ENCODE measurements around the gene AGTR1.
A peak's percentile ranks its signal among the peaks of the same experiment; 100 is the strongest.
"Not testable (repeated sequence)": the region's sequence is repeated elsewhere in the genome, so short reads cannot be mapped to it uniquely, and the experiment has no call there.

AGTR1 gene

DNA sequence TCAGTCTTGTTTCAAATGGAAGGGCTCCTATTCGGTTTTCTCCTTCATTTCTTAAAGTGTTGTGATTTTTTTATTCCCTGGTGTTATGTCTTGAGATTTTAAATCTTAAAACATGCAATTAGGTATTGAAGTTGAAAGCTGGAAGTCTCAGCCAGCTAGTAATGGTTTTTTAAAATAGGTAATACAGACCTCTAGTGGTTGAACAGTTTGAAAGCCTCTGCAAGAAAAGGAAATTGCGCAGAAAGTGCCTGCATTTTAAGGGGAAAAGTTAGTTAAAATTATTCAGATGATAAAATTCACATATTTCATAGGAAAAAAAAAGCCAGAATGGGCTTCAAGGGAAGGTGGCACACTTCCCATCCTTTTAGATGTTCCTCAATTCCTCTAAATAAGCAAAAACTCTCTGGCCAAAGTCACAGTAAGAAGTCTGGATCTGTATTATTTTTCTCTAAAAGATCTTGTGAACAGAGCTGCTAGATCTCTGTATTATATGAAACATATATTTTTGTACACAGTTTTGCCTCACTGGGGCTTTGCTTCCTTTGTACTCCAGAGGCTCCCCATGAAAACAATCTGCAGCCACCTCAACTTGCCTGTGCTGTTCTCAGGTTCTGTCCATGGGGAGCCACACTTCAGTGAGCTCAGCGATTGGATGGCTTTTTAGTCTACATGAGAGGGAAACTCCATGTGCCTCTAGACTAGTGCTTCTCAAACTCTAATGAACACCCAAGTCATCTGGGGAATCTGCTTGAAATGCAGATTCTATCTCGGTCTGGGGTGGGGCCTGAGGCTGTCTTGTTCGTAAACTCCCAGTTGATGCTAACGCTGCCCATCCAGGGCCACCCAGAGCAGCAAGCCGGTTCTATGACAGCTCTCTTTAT lies 21.5 kb downstream of the AGTR1 start:
- no peak for DNase-seq

DNA sequence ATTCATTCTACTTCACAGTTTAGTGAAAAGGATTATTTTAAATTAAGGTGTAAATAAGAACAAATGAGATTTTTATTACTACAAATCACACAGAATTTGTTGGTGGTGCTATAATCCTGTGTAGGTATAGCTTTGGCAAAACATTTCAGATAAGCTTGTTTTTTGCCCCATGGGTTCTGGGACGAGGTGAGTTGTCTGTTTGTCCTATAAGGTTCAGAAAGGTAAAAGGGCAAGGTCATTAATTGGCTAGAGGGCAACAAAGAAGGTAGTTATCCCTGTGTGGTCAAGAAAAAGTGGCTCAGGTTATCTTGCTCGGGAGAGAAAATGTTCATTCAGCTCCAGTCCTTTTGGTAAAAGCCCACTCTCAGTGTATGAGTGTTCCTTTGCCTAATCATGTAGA lies 23.2 kb downstream of the AGTR1 start:
- no peak for DNase-seq

DNA sequence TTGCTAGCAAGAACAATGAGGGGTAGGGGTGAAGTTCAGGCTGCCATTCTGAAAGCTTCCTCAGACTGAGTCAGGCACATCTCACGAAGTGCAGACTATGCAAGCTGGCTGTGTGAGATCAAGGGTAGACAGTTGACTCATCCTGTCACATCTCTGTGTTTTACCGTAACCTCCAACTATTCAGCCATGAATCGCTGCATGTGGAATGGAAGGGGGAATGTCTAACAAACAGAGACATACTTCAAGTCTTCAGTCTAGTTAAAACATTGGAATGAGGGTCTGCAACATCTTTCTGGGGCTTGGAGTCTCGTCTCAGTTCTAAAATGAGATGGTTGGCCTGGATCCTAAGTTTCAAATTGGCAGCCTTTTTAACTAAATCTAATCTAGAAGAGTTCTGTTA lies 25.9 kb downstream of the AGTR1 start:
- DNase-seq = no peak

DNA sequence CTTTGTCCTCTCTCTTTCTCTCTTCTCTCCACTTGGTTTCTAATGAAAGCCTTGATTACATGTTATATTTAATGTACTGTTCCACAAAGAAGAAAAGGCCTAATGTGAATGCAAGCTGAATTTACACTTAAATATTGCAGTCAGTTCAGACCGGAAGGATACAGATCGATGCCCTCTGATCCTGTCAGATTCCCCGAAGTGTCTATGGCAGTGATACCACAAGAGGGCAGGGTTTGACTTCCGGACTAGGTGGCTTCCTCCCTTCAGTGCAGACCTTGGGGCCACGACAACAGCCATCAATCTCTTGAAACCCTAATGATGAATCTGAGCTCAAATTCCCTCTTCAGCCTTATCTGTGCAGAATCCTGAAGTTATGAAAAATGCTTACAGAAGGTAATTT lies 29.5 kb downstream of the AGTR1 start:
- no peak for DNase-seq

DNA sequence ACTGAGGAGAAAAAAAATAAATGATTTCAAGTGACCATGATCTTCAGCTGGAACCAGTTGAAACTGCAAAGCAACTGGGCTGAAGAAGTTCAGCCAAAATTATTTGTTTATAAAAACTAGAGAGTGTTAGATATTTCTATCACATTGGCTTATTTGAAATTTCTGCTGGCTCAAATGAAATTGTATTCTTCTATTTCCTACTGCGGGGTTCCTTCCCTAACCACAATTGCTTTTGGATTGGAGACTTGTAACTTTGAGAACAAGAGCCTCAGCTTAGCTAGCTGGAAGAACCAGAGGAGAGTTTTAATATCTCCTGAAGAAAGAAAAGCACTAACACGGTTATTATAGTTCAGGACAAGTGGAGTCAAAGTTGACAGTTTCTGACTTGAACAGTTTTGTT lies 31.1 kb downstream of the AGTR1 start:
- DNase-seq = no peak

DNA sequence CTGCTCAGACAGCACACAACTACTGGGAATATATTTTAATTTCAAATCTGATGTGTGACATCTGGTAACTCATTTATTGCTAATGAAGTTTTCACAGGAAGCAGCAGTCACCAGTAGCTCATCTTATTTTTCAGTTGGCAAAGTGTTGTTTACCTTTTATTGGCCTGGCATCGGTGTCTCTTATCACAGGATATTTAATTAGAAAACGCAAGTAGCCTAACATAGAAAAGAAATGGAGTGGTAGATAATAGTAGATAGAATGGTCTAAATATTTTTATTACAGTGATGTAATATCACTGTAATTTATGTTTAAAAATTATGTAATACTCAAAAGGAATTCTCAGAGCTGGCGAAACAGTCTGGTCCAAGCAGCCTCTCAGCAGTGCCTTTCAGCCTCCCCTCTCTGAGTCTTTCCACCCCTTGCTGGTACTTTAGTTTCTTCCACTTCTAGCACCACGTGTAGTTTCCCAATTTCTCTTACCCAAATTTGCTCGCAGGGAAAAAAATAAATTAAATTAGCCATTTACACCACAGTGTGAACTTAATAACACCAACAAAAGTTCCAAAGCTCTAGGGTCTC lies 31.9 kb downstream of the AGTR1 start:
- no peak for DNase-seq

DNA sequence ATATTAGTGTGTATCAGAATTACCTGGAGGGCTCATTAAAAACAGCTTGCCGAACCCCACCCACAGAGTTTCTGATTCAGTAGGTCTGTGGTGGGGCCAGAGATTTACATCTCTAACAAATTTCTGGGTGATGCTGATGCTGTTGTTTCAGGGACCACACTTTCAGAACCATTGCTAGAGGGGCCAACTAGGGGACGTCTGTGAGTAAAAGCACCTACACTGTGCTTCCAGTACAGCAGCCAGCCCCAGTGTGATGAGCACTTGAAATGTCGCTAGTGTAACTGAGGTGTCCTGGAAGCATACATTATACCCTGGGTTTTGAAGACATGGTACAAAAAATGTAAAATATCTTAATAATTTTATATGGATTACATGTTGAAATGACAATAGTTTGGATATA lies 33.0 kb downstream of the AGTR1 start:
- no peak for DNase-seq

DNA sequence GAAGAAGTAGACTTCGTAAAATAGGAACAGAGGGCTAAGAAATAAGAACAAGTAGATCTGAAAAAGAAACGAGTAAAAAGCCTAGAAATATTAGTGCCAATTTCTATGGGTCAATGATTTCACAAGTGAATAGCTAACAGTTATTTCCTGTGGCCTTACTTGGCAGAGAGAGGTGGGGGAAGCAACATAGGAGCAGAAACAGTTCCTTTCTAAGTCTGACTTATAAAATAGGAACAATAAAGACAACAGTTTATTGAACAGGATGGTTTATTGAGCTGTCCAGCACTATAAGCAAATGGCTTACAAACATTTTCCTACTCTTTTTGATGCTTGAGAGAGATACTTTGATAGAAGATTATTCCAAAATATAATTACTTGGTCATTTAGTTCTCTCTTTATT lies 37.9 kb downstream of the AGTR1 start:
- DNase-seq = no peak

DNA sequence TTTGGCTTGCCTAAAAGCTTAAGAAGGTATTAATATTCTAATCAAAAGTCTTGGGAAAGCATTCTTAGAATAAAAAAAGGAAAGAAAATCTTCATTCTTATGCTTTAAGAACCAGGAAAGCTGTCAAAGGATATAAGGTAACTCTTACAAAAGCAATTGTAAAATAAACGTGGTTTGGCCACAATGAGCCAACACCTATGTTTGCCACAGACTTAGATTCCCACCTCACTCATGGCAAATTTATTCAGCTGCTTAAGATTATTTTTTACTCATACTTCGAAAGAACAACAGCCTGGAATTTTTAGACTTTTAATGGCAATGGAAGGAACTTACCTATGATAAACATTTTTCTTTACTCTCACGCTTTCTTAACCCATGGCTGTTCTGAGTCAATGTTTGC lies 38.4 kb downstream of the AGTR1 start:
- DNase-seq = no peak

DNA sequence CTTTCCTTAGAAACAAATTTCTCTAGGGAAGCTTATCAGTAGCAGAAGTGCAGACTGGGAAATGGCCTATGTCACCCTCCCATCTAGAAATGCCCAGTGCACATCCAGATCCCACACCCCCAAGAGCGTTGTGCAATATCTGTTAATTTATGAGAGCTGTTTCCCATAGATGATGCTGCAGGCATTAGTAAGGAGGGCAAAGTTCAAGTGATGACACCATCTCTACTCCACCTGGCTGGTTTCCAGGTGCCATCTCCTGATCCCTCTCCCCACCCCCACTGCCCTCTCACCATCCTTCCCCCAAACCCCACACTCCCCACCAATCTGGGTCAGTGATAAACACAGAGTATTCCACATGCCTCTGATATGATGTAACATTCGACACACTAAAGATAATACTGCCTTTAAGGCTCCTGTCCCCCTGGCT lies 39.4 kb downstream of the AGTR1 start:
- DNase-seq = peak; percentile 57

DNA sequence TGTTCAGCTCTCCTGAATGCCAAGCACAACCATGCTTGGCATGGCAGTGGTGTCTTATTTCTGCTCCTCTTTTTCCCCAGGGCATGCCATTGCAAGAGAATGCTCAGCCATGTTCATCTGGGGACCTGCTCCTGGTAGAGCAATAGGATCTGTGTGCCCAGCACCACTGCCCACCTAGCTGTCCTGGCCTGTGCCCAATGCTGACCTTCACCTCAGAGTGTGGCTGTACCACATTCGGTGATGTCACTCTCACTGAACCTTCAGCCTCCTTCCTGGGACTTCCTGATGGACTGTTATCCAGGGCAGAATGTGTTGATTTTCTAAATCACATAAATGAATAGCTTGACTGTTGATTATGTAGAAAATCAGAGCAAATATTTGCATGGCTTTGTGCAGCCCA lies 42.0 kb downstream of the AGTR1 start:
- DNase-seq = no peak

DNA sequence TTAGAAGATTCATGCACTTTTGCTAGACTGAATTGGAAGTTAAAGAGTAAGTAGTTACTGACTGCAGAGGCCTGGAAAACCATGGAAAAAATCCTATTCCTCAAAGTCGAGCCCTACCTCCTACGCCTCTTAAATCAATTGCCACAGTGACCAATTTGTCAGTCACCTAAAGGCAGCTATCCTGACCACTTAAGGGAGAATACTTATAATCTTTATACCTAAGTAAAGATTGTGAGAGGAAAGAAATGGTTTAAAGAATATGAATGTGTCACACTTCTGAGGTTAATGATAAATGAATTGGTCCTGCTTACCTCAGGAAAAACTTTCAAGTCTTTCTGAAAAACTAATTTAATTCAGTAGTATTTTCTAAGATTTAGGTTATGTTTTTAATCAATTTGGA lies 42.6 kb downstream of the AGTR1 start:
- no peak for DNase-seq

DNA sequence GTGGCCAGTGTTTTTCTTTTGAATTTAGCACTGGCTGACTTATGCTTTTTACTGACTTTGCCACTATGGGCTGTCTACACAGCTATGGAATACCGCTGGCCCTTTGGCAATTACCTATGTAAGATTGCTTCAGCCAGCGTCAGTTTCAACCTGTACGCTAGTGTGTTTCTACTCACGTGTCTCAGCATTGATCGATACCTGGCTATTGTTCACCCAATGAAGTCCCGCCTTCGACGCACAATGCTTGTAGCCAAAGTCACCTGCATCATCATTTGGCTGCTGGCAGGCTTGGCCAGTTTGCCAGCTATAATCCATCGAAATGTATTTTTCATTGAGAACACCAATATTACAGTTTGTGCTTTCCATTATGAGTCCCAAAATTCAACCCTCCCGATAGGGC lies 43.5 kb downstream of the AGTR1 start:
- DNase-seq = no peak

DNA sequence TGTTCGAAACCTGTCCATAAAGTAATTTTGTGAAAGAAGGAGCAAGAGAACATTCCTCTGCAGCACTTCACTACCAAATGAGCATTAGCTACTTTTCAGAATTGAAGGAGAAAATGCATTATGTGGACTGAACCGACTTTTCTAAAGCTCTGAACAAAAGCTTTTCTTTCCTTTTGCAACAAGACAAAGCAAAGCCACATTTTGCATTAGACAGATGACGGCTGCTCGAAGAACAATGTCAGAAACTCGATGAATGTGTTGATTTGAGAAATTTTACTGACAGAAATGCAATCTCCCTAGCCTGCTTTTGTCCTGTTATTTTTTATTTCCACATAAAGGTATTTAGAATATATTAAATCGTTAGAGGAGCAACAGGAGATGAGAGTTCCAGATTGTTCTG lies 44.4 kb downstream of the AGTR1 start:
- no peak for DNase-seq

DNA sequence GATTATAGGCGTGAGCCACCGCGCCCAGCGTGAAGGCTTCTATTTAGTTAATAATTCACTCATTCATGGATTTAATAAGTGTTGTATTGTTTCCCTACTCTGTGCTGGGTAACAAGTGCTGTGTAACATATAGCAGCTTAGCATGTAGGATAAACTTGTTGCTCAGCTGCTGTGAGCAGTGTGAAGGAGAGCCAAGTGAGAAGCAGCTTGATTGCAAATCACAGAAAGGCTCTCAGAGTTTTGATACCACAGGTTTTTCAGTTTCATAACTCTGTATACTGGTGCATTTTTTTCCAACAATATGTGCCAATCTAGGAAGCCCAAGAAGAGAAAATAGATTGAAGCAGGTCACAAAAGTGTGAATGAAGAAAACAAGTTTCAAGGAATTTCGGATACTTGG lies 48.4 kb downstream of the AGTR1 start:
- DNase-seq = no peak

DNA sequence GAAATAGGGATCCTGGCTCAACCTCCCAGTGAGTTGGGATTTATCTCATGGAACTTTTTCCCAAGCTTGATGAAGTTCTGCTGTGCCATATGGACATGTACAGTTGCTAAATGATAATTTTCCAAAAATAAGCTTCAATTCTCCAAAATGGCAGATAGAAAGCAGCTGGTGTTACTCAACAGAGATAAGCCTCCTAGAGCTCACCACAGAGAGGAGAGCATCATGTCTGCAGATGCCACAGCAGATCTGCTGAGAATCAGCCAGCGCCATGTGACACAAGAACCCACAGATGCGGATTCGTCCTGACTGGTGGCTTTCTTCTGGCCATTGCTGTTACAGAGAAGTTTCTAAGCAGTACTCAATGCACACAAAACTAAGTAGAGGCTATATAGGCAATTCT lies 50.6 kb downstream of the AGTR1 start:
- DNase-seq = no peak

DNA sequence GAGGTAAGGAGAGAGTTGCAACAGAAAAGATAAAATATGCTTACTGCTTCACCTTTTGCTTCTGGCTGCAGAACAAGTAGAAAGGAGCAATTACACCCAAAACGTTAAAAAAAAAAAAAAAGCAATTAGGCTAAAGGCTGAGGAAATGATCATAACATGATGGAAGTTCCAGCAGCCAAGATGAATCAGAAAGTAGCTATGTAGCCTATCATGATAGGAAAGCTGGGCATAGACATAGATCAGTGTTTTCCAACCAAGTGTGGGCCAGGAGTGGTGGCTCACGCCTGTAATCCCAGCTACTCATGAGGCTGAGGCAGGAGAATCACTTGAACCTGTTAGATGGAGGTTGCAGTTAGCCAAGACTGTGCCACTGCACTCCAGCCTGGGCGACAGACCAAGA lies 52.6 kb downstream of the AGTR1 start:
- DNase-seq = no peak

DNA sequence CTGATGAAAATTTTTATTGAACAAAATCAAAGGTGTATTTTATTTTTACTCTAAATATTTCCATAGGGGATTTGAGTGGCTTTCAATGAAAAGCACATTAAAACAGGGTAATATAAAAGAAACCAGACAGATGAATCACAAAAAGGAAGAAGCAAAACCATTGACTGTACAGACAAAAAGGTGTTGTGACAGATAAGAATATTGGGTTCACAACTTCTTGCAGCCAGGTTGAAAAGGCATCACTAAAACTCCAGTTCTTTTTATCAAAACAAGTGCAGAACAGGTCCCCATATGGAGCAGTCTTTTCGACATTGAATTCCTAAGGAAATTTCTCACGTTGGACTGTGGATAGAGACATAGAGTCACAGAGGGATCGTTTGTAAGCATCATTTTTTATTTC lies 53.8 kb downstream of the AGTR1 start:
- no peak for DNase-seq

DNA sequence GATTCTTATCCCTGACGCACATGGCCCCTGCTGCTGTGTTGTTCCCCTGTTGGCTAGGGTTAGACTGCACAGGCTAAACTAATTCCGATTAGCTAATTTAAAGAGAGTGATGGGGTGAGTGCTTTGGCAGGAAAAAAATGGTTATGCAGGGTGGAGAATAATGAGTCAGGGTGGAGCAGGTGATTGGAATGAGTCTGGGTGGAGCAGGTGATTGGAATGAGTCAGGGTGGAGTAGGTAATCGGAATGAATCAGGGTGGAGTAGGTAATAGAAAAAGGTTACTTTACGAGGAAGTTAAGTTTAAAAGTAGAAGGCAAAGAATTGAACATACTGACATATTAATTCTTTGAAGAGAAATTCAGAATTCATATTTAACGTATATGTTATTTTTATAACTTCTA lies 55.7 kb downstream of the AGTR1 start:
- not testable (repeated sequence) for DNase-seq

DNA sequence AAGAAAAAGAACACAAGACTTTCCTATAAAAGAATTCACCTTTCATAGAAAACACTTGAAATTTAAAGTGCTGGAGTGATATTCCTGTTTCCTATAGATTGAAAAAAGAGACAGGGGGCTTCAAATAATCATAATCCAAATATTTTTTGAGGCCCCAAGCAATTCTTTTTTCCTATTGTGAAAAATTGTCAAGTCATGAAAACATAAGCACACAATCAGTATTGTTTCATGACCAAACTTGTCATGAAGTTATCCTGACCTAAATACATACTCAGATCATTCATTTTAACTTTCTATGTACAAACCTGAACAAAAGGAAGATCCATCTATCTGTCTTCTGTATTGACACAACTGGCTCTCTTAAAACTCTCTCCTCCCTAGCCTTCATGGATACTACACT lies 57.9 kb downstream of the AGTR1 start:
- no peak for DNase-seq

DNA sequence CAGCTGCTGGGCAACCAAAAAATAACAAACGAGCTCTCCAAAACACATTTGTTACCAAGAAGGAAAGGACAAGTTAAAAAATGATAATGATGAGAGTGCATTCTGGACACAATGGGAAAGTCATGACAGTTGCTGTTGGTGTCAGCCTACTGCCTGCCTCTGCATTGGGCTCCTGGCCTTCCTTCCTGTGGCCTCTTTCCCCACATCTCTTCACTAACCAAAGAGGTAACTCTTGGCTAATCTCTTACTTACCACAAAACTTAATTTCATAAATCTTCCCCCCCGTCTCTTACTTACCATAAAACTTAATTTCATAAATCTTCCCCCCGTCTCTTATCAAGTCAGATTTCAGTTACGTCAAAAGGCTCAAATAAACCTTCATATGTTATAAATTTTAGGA lies 58.6 kb downstream of the AGTR1 start:
- no peak for DNase-seq

DNA sequence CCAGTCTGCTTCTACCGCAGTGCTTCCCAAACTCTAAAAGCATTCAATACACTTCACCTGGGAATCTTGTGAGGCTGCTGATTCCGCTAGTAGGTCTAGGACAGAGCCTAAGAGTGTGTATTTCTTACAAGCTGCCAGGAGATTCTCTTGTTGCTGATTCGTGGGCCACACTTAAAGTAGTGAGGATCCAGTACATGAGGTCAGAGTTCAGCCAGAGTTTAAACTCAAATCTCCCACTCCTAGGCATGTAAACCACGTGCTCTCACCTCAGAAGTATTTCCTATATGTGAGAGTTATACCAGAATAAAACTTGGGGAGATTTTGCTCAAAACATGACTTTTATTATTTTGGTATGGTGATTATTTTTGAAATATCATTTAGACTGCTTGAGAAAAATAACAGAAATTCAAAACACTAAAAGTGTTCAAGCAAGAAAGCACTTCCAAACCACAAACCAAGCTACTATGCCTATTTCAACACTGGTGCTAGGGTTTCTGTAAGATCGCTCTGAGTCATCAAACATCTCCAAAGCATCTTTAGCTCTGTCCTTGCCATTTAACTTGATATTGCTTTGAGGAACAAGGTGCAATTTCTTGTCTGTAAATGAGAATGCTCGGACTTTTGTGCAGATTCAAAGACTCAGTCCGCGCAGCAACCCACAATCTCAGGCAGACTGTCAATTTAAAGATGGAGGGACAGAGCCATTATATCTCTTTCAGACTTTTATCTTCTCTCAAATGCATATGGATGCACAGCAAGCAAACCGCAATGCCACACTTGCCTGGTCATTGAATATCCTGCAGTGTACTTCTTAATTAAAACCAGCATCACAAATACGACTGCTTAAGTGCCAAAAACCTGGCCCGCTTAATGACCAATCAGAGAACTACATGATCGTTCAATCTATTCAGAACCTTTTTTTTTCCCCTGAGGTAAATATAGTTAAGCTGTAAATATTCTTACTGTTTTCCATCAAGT lies 59.8 kb downstream of the AGTR1 start:
- no peak for DNase-seq

DNA sequence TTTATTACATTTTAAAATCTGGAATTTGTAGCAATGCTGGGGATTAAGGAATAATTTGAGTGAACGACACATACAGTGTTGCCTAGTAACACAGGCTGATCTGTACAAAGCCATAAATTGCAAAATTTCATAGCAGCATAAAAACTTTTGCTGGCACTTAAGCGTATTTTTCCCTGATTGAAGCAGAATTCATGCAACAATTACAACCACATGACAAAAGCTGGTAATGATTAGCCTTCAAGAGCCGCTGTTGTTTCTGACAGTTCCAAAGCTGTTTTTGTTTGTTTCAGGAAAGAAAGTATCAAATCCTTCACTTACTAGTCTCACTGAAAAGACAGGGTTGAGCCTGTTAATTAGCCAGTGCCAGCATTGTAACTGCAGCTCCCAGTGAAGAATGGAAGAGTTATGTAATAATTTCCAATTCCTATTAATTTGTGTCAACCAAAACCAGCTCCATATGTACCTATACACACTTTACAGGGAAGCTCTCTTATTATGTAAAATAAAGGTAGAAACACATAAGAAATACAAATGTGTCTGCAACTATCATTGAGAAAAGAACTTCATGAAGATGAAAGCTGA lies 60.7 kb downstream of the AGTR1 start:
- DNase-seq = no peak

Measured in T1000 (cell line).